Measurements from ENCODE around the gene MGAT2.

DNA sequence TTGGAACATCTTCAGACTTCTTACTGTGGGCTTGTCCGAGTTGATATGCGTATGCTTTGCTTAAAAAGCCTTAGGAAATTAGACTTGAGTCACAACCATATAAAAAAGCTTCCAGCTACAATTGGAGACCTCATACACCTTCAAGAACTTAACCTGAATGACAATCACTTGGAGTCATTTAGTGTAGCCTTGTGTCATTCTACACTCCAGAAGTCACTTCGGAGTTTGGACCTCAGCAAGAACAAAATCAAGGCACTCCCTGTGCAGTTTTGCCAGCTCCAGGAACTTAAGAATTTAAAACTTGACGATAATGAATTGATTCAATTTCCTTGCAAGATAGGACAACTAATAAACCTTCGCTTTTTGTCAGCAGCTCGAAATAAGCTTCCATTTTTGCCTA lies 13.0 kb upstream of the MGAT2 start:
- TF ChIP-seq, protein P1, sequence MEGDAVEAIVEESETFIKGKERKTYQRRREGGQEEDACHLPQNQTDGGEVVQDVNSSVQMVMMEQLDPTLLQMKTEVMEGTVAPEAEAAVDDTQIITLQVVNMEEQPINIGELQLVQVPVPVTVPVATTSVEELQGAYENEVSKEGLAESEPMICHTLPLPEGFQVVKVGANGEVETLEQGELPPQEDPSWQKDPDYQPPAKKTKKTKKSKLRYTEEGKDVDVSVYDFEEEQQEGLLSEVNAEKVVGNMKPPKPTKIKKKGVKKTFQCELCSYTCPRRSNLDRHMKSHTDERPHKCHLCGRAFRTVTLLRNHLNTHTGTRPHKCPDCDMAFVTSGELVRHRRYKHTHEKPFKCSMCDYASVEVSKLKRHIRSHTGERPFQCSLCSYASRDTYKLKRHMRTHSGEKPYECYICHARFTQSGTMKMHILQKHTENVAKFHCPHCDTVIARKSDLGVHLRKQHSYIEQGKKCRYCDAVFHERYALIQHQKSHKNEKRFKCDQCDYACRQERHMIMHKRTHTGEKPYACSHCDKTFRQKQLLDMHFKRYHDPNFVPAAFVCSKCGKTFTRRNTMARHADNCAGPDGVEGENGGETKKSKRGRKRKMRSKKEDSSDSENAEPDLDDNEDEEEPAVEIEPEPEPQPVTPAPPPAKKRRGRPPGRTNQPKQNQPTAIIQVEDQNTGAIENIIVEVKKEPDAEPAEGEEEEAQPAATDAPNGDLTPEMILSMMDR (IDR thresholded peaks at IDR 0.05; ENCODE audit: low read depth, low read length, missing input control): no peak
- no peak for TF ChIP-seq TAF1 (conservative IDR thresholded peaks at IDR 0.05)
- TF ChIP-seq, protein P2, sequence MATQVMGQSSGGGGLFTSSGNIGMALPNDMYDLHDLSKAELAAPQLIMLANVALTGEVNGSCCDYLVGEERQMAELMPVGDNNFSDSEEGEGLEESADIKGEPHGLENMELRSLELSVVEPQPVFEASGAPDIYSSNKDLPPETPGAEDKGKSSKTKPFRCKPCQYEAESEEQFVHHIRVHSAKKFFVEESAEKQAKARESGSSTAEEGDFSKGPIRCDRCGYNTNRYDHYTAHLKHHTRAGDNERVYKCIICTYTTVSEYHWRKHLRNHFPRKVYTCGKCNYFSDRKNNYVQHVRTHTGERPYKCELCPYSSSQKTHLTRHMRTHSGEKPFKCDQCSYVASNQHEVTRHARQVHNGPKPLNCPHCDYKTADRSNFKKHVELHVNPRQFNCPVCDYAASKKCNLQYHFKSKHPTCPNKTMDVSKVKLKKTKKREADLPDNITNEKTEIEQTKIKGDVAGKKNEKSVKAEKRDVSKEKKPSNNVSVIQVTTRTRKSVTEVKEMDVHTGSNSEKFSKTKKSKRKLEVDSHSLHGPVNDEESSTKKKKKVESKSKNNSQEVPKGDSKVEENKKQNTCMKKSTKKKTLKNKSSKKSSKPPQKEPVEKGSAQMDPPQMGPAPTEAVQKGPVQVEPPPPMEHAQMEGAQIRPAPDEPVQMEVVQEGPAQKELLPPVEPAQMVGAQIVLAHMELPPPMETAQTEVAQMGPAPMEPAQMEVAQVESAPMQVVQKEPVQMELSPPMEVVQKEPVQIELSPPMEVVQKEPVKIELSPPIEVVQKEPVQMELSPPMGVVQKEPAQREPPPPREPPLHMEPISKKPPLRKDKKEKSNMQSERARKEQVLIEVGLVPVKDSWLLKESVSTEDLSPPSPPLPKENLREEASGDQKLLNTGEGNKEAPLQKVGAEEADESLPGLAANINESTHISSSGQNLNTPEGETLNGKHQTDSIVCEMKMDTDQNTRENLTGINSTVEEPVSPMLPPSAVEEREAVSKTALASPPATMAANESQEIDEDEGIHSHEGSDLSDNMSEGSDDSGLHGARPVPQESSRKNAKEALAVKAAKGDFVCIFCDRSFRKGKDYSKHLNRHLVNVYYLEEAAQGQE (IDR thresholded peaks at IDR 0.05): no peak
- TF ChIP-seq RAD21 (IDR thresholded peaks at IDR 0.05): no peak
- no peak for TF ChIP-seq YY1 (IDR thresholded peaks at IDR 0.05)
- no peak for TF ChIP-seq FOXA2 (IDR thresholded peaks at IDR 0.05)
- TF ChIP-seq, protein P3, sequence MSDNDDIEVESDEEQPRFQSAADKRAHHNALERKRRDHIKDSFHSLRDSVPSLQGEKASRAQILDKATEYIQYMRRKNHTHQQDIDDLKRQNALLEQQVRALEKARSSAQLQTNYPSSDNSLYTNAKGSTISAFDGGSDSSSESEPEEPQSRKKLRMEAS (IDR thresholded peaks at IDR 0.05): no peak
- TF ChIP-seq, protein P4, sequence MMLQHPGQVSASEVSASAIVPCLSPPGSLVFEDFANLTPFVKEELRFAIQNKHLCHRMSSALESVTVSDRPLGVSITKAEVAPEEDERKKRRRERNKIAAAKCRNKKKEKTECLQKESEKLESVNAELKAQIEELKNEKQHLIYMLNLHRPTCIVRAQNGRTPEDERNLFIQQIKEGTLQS (IDR thresholded peaks at IDR 0.05): no peak
- no peak for TF ChIP-seq FOXA1 (IDR thresholded peaks at IDR 0.05)
- no peak for TF ChIP-seq HNF4A (conservative IDR thresholded peaks at IDR 0.05)

Data from liver (tissue), 3 donors.